NCI-H1417 (cell line): ENCODE data around the gene SUN5.
"Not testable (repeated sequence)": the region's sequence is repeated elsewhere in the genome, so short reads cannot be mapped to it uniquely, and the experiment has no call there.

Experiments
- DNase-seq, 3 experiments: peaks; one replicate each; lab custom pipeline; 2025; lab: John Stamatoyannopoulos, UW

SUN5 gene, protein sequence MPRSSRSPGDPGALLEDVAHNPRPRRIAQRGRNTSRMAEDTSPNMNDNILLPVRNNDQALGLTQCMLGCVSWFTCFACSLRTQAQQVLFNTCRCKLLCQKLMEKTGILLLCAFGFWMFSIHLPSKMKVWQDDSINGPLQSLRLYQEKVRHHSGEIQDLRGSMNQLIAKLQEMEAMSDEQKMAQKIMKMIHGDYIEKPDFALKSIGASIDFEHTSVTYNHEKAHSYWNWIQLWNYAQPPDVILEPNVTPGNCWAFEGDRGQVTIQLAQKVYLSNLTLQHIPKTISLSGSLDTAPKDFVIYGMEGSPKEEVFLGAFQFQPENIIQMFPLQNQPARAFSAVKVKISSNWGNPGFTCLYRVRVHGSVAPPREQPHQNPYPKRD

DNA sequence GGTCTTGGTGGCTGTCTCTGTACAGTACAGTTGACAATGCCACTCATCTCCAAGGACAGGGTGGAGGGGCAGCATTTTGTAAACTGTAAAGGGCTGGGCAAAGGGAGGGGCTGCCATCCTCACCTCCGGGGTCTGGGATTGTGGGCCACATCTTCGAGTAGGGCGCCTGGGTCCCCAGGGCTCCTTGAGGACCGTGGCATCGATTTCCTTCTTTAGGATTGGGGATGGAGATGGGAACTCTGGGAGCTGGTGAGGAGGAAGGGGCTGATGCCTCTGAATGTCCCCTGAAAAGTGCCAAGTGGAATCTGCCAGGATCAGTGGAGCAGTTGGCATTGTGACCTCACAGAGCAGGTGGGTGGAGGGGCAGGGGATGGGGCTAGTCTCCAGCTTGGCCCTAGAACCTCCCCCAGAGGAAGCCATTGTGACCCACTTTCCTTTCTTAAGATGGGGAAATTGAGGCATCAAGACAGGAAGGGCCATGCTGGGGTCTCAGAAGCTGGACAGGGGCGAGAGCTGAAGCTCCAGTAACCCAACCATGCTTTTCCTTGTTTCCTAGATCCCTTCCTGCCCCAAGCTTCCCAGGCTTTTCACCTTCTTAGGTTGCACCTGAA, at the start of gene SUN5:
SUN5 (minus strand) TSS at position 293 of the 611 bp plus-strand sequence; CDS start at position 200, 93 bp downstream.
- DNase-seq = no peak

GRCh38 chr20:33053291-33054106, 49.3 kb upstream of the SUN5 start, which contains the start of gene BPIFB3:
Gene BPIFB3 (plus strand): TSS chr20:33053903. CDS start chr20:33055436, 1,533 bp downstream.
- no peak for DNase-seq

DNA sequence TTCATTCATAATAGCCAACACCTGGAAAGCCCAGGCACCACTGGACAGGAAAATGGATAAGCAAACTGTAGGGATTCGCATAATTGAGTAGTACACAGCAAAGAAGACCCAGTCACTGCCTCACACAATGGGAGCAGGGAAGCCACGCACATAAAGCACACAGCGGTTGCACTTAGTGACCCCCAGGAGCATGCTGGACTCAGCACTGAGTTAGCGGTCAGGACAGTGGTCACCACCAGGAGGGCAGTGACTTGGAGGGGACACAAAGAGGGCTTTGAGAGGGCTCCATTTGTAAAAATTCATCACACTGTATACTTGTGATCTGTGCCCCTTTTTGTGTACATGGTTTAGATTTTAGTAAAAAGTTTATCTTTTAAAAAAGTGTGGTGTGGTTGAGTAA, 47.1 kb upstream of the SUN5 start:
- no peak for DNase-seq

DNA sequence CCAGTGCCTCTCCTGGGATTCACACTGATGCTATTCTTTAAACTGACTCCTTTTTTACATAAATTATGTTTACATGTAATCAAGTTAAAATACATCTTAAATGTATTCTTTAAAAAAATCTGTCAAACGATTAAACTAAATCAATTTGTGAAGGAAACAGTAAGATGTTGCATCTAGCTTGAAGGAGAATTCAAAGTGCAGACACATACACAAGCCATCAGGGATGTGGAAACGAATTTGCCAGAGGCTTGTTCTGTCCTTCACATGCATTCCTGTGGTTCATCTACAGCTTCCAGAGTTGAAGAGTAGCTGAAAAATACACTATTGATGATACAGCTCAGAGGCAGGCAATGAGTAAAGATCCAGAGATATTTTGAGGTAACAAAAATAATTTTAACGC, 42.2 kb upstream of the SUN5 start:
- DNase-seq = no peak

DNA sequence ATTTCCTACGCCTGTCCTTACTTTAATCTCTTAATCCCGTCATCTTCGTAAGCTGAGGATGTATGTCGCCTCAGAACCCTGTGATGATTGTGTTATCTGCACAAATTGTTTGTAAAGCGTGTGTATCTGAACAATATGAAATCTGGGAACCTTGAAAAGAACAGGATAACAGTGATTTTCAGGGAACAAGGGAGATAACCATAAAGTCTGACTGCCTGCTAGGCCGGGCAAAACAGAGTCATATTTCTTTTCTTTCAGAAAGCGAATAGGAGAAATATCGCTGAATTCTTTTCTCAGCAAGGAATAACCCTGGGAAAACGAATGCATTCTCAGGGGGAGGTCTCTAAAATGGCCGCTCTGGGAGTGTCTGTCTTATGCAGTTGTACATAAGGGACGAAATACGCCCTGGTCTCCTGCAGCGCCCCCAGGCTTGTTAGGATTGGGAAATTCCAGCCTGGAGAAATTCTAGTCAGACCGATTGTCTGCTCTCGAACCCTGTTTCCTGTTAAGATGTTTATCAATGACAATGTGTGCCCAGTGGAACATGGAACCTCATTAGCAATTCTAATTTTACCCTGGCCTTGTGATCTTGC, 41.0 kb upstream of the SUN5 start:
- DNase-seq = not testable (repeated sequence)

- DNase-seq = no peak
Observed at GRCh38 chr20:33043731-33044181, 39.5 kb upstream of the SUN5 start.

DNA sequence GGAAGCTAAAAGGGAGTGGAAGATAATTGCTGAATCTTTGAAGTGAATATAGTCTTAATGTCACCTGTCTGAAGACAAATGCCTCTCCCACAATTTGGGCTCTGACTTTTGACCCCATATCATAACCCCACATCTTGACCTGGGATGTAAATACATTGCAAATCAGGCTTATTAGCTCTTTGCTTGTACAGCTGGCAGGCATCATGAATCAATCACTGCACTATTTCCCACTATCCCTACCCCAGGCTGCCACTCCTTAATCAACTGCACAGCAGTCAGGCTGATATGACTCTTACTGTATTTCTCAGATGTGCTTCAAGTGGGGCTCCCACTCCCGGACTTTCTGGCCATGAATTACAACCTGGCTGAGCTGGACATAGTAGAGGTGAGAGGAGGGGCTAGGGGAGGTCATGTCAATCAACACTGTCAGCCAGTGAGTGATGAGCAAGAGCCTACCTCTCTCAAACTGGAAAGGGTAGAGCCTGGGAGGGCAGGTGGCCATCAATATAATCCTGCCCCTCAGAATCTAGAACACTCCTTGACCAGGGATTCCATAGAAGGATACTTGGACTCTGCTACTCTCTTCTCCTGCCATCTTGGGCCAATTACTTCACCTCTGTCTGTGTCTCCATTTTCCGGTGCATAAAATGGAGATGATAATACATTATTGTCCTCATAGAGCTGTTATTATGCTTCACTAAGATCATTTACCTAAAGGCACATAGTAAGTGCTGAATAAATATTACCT, 38.9 kb upstream of the SUN5 start:
- no peak for DNase-seq

- DNase-seq = no peak
Observed at GRCh38 chr20:33042430-33042829, 38.2 kb upstream of the SUN5 start.

DNA sequence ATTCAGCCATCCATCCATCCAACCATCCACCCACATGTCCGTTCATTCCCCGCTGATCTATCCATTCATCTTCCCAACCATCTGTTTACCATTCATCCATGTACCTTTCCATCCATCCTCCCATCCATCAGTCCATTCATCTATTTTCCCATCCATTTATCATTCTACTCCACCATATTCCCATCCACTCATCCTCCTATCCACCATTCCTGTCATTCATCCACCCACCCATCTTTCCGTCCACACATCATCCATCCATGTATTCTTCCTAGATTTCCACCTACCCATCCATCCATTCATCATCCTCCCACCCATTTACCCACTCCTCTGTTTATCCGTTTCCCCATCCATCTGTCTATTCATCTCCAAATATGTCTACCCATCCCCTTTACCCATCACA, 34.0 kb upstream of the SUN5 start:
- DNase-seq = no peak

- DNase-seq = no peak
Observed at GRCh38 chr20:33037456-33037855, 33.2 kb upstream of the SUN5 start.

- DNase-seq = no peak
Observed at GRCh38 chr20:33034901-33035492, 30.8 kb upstream of the SUN5 start.

DNA sequence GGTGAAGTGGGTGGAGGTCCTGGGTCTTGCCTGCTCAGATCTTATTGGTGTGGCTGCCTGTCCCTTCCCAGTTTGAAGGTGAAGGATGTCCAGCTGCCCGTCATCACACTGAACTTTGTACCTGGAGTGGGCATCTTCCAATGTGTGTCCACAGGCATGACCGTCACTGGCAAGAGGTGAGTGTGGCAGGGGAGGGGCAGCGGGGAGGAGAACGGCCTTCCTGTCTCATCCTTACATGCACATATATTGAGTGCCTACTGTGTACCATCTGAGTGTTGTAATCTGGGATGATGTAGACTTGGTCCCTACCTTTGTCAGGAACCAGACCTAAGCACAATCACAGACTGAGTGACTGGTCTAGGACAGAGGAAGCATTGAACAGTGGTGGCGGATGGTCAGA, 29.9 kb upstream of the SUN5 start:
- DNase-seq = no peak

DNA sequence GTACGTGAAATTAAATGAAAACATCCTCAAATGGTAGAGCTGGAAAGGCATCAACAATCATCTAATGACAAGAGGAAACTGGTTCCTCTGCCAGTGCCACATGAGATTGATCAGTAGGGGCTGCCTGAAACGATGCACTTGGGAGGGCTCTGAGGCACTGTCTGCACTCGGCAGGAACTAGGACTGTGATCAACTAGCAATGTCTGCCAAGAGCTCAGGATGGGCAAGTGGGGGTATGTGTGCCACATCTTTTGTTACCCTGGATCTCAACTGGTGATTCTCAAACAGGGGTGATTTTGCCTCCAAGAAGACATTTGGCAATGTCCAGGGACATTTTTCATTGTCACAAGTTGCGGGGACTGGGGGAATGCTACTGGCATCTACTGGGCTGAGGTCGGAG, 29.1 kb upstream of the SUN5 start:
- DNase-seq = no peak

DNA sequence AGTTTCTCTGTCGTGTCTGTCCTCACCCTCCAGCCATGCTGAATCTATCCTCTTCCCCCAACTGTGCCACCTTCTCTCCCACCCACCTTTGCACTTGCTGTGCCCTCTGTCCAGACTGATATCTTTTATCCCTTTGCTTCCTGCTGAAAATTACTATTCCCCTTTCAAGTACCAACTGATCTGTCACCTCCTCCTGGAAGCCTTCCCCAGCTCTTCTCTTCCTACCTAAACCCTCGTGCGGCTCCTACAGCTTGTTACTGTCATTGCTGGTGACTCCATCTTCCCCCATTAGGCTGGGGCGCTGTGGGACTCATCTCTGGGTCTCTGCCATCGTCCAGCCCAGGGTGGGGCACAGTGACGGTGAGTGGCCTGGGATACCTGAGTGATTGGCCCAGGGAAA, 28.3 kb upstream of the SUN5 start:
- no peak for DNase-seq

DNA sequence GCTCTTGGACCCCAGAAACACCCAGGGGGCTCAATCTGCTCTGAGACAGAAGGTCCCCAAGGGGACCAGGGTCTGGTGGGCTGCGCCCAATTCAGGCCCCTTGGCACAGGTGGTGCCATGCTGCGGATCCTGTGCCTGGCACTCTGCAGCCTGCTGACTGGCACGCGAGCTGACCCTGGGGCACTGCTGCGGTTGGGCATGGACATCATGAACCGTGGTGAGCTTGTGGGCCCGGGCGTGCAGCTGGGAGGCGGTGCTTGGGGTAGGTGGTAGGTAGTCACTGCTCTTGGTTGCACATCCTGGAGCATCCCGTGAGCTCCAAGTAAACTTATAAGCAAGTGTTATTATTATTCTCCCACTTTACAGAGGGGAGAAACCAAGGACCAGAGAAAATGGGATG, 27.3 kb upstream of the SUN5 start, which contains the start of gene BPIFB6:
BPIFB6 (plus strand) TSS at position 118 of the 400 bp plus-strand sequence; CDS start at position 118, 0 bp downstream.
- no peak for DNase-seq

DNA sequence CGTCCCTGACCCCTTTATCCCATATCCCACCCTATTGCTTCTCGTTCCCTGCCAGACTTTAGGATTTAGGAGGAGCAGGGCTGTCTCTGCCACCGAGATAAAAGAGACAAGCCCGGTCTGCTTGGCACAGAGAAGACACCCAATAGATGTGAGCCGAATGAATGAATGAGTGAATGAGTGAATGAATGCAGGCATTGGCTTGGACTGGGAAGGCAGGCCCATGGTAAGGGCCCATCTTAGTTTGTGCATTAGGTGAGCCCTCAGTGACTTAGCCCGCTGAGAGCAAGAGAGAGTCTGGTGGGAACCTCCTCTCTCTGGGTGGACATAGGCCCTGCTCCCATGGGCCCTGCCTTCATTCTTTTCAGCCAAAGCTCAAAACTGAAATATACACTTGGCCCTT, 26.3 kb upstream of the SUN5 start:
- DNase-seq = no peak

DNA sequence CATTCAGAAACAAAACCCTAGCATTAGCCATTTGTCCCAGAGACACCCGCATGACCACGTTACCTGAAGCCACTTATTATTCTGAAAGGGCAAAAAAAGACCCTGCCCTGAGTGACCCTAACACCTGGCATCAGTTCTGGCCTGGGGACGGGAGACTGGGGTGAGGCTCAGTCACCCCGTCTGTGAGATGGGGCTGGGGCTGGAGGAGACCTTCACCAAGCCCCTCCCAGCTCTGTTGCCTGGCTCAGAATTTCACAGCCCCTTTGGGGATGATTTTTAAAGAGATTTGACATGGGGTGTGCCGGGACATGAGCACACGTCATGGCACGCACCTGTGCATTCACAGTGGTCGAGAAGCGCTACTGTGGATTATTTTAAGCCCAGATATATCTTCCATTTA, 25.8 kb upstream of the SUN5 start:
- no peak for DNase-seq

GRCh38 chr20:33028875-33029274, 24.6 kb upstream of the SUN5 start:
- DNase-seq = no peak

DNA sequence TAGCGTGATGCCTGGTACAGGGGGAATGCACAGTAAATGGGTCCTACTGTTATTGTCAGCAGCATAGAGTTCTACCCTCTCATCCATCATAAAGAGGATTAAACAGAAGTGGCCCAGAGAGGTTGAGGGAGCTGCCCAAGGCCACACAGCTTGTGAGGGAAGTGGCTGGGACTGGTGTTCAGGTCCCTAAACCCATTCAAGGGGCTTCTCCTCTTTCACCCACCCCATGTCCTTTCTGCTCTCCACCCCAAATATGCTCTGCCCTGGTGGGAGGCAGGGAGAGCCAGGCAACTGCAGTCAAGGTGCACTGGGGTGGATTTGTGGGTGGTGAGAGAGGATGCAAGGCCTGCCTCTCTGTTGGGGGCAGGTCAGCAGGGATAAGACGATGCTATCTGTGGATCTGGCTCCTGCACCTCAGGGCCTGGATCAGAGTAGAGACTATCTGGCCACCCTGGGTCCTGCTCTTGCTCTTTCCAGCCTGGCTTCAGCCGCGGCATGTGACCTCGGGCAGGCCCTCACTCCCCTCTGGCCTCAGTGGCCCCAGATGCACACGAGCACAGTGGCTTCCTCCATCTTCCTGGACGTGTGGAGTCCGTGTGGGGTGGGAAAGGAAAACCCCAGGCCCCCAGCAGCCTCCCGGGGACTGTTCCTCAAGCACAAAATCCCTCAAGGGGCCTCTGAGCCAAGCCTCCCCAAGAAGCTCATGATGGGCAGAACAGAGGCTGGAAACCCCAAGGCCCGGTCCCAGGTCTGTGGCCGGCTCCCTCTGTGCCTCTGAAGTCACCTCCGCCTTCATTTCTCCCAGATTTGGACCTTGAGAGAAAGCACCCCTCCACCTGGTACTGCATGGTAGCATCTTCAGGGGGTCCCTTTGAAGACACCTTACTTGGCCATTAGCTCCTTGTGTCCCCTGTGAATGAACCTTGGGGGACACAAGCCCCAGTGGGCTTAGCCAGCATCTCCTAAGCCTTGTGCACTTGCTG, 23.8 kb upstream of the SUN5 start:
- no peak for DNase-seq
